ENCODE data around the gene MCCD1.

The MCCD1 gene

DNA sequence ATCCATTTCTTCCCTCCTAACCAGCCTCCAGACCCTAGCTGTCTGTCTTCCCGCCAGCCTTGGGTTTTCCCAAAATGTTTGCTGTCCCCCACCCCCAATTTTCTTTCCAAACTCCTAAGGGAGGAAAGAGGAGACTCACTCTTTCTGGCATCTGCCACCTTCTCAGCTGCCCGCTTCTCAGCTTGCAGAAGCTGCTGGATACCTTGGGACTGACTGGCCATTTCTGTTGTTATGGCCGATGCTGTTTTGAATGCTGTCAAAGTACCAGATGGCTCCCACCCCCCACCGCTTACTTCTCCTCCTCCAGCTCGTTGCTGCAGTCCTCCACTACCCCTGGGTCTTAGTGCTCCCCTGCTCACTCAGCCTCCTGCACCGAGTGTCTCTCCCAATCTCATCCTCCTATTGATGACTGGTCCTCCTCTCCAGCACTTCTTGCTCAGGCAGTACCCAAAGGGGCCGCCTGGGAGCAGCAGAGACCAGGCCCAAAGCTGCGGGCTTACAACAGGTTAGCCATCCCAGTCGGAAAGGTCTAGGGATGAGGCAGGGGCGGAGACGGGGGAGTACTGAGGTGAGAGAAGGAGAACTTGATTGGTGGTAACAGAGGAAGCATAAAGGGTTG is 17.7 kb downstream of the MCCD1 start, which contains the start of gene ATP6V1G2 (continued):
- no peak for TF ChIP-seq MYNN (tag by site-specific recombination; IDR thresholded peaks at IDR 0.05; ENCODE audit: borderline replicate concordance)
- no peak for TF ChIP-seq MEIS1 (CRISPR knock-in tag; IDR thresholded peaks at IDR 0.05; ENCODE audit: borderline replicate concordance)
- no peak for TF ChIP-seq PRDM1 (tag by site-specific recombination; IDR thresholded peaks at IDR 0.05)
- TF ChIP-seq, protein P1, sequence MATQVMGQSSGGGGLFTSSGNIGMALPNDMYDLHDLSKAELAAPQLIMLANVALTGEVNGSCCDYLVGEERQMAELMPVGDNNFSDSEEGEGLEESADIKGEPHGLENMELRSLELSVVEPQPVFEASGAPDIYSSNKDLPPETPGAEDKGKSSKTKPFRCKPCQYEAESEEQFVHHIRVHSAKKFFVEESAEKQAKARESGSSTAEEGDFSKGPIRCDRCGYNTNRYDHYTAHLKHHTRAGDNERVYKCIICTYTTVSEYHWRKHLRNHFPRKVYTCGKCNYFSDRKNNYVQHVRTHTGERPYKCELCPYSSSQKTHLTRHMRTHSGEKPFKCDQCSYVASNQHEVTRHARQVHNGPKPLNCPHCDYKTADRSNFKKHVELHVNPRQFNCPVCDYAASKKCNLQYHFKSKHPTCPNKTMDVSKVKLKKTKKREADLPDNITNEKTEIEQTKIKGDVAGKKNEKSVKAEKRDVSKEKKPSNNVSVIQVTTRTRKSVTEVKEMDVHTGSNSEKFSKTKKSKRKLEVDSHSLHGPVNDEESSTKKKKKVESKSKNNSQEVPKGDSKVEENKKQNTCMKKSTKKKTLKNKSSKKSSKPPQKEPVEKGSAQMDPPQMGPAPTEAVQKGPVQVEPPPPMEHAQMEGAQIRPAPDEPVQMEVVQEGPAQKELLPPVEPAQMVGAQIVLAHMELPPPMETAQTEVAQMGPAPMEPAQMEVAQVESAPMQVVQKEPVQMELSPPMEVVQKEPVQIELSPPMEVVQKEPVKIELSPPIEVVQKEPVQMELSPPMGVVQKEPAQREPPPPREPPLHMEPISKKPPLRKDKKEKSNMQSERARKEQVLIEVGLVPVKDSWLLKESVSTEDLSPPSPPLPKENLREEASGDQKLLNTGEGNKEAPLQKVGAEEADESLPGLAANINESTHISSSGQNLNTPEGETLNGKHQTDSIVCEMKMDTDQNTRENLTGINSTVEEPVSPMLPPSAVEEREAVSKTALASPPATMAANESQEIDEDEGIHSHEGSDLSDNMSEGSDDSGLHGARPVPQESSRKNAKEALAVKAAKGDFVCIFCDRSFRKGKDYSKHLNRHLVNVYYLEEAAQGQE (tag by site-specific recombination; IDR thresholded peaks at IDR 0.05) = no peak
- TF ChIP-seq ZNF670 (tag by site-specific recombination; IDR thresholded peaks at IDR 0.05; ENCODE audit: low read depth) = no peak
- no peak for TF ChIP-seq ZNF768 (tag by site-specific recombination; IDR thresholded peaks at IDR 0.05)
- TF ChIP-seq ZNF133 (tag by site-specific recombination; IDR thresholded peaks at IDR 0.05) = no peak
- TF ChIP-seq, protein P2, sequence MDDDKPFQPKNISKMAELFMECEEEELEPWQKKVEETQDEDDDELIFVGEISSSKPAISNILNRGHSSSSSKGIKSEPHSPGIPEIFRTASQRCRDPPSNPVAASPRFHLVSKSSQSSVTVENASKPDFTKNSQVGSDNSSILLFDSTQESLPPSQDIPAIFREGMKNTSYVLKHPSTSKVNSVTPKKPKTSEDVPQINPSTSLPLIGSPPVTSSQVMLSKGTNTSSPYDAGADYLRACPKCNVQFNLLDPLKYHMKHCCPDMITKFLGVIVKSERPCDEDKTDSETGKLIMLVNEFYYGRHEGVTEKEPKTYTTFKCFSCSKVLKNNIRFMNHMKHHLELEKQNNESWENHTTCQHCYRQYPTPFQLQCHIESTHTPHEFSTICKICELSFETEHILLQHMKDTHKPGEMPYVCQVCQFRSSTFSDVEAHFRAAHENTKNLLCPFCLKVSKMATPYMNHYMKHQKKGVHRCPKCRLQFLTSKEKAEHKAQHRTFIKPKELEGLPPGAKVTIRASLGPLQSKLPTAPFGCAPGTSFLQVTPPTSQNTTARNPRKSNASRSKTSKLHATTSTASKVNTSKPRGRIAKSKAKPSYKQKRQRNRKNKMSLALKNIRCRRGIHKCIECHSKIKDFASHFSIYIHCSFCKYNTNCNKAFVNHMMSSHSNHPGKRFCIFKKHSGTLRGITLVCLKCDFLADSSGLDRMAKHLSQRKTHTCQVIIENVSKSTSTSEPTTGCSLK (tag by site-specific recombination; IDR thresholded peaks at IDR 0.05) = no peak
- no peak for TF ChIP-seq ZNF157 (tag by site-specific recombination; IDR thresholded peaks at IDR 0.05)
- no peak for TF ChIP-seq ZNF174 (tag by site-specific recombination; IDR thresholded peaks at IDR 0.05)
- TF ChIP-seq, protein P3, sequence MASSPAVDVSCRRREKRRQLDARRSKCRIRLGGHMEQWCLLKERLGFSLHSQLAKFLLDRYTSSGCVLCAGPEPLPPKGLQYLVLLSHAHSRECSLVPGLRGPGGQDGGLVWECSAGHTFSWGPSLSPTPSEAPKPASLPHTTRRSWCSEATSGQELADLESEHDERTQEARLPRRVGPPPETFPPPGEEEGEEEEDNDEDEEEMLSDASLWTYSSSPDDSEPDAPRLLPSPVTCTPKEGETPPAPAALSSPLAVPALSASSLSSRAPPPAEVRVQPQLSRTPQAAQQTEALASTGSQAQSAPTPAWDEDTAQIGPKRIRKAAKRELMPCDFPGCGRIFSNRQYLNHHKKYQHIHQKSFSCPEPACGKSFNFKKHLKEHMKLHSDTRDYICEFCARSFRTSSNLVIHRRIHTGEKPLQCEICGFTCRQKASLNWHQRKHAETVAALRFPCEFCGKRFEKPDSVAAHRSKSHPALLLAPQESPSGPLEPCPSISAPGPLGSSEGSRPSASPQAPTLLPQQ (tag by site-specific recombination; IDR thresholded peaks at IDR 0.05) = peak; percentile 10; the same call in 1 of the 2 replicates
- TF ChIP-seq ZBTB1 (tag by site-specific recombination; IDR thresholded peaks at IDR 0.05) = no peak
- no peak for TF ChIP-seq KLF1 (tag by site-specific recombination; IDR thresholded peaks at IDR 0.05)
- TF ChIP-seq ZNF654 (tag by site-specific recombination; IDR thresholded peaks at IDR 0.05; ENCODE audit: low read depth) = peak; percentile 99
- TF ChIP-seq ZFHX2 (tag by site-specific recombination; conservative IDR thresholded peaks at IDR 0.05) = 0 out of 2 replicates have a peak, but pooled peaks have one; percentile 54
- TF ChIP-seq SP2 (tag by site-specific recombination; IDR thresholded peaks at IDR 0.05) = peak; percentile 75
- TF ChIP-seq, protein P4, sequence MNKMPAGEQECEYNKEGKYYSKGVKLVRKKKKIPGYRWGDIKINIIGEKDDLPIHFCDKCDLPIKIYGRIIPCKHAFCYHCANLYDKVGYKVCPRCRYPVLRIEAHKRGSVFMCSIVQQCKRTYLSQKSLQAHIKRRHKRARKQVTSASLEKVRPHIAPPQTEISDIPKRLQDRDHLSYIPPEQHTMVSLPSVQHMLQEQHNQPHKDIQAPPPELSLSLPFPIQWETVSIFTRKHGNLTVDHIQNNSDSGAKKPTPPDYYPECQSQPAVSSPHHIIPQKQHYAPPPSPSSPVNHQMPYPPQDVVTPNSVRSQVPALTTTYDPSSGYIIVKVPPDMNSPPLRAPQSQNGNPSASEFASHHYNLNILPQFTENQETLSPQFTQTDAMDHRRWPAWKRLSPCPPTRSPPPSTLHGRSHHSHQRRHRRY (tag by site-specific recombination; IDR thresholded peaks at IDR 0.05) = no peak
- TF ChIP-seq, protein P5, sequence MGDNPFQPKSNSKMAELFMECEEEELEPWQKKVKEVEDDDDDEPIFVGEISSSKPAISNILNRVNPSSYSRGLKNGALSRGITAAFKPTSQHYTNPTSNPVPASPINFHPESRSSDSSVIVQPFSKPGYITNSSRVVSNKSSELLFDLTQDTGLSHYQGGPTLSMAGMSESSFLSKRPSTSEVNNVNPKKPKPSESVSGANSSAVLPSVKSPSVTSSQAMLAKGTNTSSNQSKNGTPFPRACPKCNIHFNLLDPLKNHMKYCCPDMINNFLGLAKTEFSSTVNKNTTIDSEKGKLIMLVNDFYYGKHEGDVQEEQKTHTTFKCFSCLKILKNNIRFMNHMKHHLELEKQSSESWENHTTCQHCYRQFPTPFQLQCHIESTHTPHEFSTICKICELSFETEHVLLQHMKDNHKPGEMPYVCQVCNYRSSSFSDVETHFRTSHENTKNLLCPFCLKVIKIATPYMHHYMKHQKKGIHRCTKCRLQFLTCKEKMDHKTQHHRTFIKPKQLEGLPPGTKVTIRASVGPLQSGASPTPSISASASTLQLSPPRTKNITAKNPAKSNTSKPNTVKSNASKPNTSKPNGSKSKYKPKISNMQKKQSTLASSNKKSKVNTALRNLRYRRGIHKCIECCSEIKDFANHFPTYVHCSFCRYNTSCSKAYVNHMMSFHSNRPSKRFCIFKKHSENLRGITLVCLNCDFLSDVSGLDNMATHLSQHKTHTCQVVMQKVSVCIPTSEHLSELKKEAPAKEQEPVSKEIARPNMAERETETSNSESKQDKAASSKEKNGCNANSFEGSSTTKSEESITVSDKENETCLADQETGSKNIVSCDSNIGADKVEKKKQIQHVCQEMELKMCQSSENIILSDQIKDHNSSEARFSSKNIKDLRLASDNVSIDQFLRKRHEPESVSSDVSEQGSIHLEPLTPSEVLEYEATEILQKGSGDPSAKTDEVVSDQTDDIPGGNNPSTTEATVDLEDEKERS (tag by site-specific recombination; IDR thresholded peaks at IDR 0.05) = no peak
- TF ChIP-seq ZFP69B (tag by site-specific recombination; IDR thresholded peaks at IDR 0.05) = 0 out of 2 replicates have a peak, but pooled peaks have one; percentile 31
- TF ChIP-seq ZNF239 (tag by site-specific recombination; IDR thresholded peaks at IDR 0.05) = no peak
- no peak for TF ChIP-seq ZNF701 (tag by site-specific recombination; IDR thresholded peaks at IDR 0.05)
- TF ChIP-seq ZNF266 (tag by site-specific recombination; IDR thresholded peaks at IDR 0.05; ENCODE audit: low read depth) = no peak
- peak; percentile 36 for TF ChIP-seq SP3 (tag by site-specific recombination; IDR thresholded peaks at IDR 0.05)
- no peak for TF ChIP-seq ZNF121 (tag by site-specific recombination; IDR thresholded peaks at IDR 0.05)
- no peak for TF ChIP-seq OSR2 (tag by site-specific recombination; IDR thresholded peaks at IDR 0.05)
- no peak for TF ChIP-seq REPIN1 (tag by site-specific recombination; IDR thresholded peaks at IDR 0.05; ENCODE audit: low read depth)
- TF ChIP-seq KLF10 (tag by site-specific recombination; IDR thresholded peaks at IDR 0.05) = peak; percentile 37; the same call in 1 of the 2 replicates
- TF ChIP-seq, protein P6, sequence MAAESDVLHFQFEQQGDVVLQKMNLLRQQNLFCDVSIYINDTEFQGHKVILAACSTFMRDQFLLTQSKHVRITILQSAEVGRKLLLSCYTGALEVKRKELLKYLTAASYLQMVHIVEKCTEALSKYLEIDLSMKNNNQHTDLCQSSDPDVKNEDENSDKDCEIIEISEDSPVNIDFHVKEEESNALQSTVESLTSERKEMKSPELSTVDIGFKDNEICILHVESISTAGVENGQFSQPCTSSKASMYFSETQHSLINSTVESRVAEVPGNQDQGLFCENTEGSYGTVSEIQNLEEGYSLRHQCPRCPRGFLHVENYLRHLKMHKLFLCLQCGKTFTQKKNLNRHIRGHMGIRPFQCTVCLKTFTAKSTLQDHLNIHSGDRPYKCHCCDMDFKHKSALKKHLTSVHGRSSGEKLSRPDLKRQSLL (tag by site-specific recombination; IDR thresholded peaks at IDR 0.05) = no peak
- no peak for TF ChIP-seq ZNF621 (tag by site-specific recombination; IDR thresholded peaks at IDR 0.05)
